H1 (cell line): Measurements from ENCODE around the gene AFF1. TPM values are rescaled to one million over a fixed set of nuclear protein-coding genes. Genes with fewer than 3 reads are reported as not detected.

Source experiments
- CTCF ChIA-PET: fragments of 300-600 bp; sonication (Branson Sonifier 250); formaldehyde crosslinking; loops from one replicate; lab custom pipeline; 2021; ENCODE audit not compliant: partially characterized antibody; lab: Charles Lee
- POLR2A ChIA-PET: fragments of 300-600 bp; sonication (Branson Sonifier 250); formaldehyde crosslinking; loops from one replicate; lab custom pipeline; 2021; ENCODE audit warnings: inconsistent platforms; ENCODE audit not compliant: partially characterized antibody; lab: Charles Lee
- DNase-seq, 2 experiments: peaks; one replicate each; pipeline versions ENCODE4 v3.0.0 to v3.0.0-alpha.2; 2010 to 2022; ENCODE audit warnings: low spot score in 2 of 2, low read depth in 1 of 2, mixed read lengths in 1 of 2
- FAIRE-seq: peaks from 2 replicates; lab custom pipeline; 2011; peaks lifted over from hg19 to GRCh38; lab: Jason Lieb, UNC
- H2AFZ ChIP-seq: 2 replicates; pipeline ENCODE4 v1.8.1; 2012; ENCODE audit warnings: low read length, inconsistent platforms
- H2AK5ac ChIP-seq: 2 replicates; pipeline ENCODE4 v1.6.1; 2013; ENCODE audit warnings: low read depth, low read length
- H2BK120ac ChIP-seq: replicated peaks from 2 replicates; pipeline ENCODE3; 2013; ENCODE audit warnings: low read depth, low read length, inconsistent platforms
- H2BK12ac ChIP-seq: 2 replicates; pipeline ENCODE4 v1.6.1; 2013; ENCODE audit warnings: low read depth, low read length
- H2BK15ac ChIP-seq: 2 replicates; pipeline ENCODE4 v1.6.1; 2013; ENCODE audit warnings: low read length
- H2BK20ac ChIP-seq: 2 replicates; pipeline ENCODE4 v1.6.1; 2013; ENCODE audit warnings: low read length
- H2BK5ac ChIP-seq: 2 replicates; pipeline ENCODE4 v1.6.1; 2013; ENCODE audit warnings: low read depth, low read length
- H3K14ac ChIP-seq: 2 replicates; pipeline ENCODE4 v1.6.1; 2013; ENCODE audit warnings: inconsistent platforms; ENCODE audit not compliant: insufficient read length
- H3K18ac ChIP-seq: 2 replicates; pipeline ENCODE4 v1.6.1; 2013; ENCODE audit warnings: low read length; ENCODE audit errors: extremely low read depth
- H3K23ac ChIP-seq: 2 replicates; pipeline ENCODE4 v1.6.1; 2013; ENCODE audit warnings: inconsistent platforms; ENCODE audit not compliant: insufficient read length
- H3K23me2 ChIP-seq: 2 replicates; pipeline ENCODE4 v1.6.1; 2013; ENCODE audit warnings: low read depth, low read length
- H3K27ac ChIP-seq: 2 replicates; pipeline ENCODE4 v1.6.1; 2011; ENCODE audit warnings: low read depth, low read length, inconsistent platforms
- H3K27me3 ChIP-seq, 4 experiments: replicated peaks in 1 of 4; 1 replicate in 1 of 4; 2 replicates in 3 of 4; pipeline versions ENCODE4 v1.6.1 to v1.8.1; 2011 to 2013; ENCODE audit warnings: low read length in 3 of 4, mild to moderate bottlenecking in 3 of 4, inconsistent platforms in 2 of 4, mixed read lengths in 2 of 4, moderate library complexity in 1 of 4; ENCODE audit not compliant: control insufficient read depth in 3 of 4, insufficient read depth in 3 of 4; ENCODE audit errors: extremely low read depth in 1 of 4
- H3K36me3 ChIP-seq, 4 experiments: 2 replicates each; pipeline versions ENCODE4 v1.6.1 to v1.8.1; 2011 to 2013; ENCODE audit warnings: mild to moderate bottlenecking in 4 of 4, low read length in 3 of 4, moderate library complexity in 2 of 4, control low read depth in 1 of 4, inconsistent platforms in 1 of 4; ENCODE audit not compliant: insufficient read depth in 4 of 4, control insufficient read depth in 2 of 4
- H3K4ac ChIP-seq: replicated peaks from 2 replicates; pipeline ENCODE3; 2013; ENCODE audit warnings: low read length, low read depth, mixed read lengths, inconsistent platforms; ENCODE audit not compliant: insufficient read length
- H3K4me1 ChIP-seq, 4 experiments: replicated peaks in 1 of 4; 1 replicate in 1 of 4; 2 replicates in 3 of 4; pipeline versions ENCODE4 v1.6.1 to v1.8.1; 2011 to 2013; ENCODE audit warnings: low read length in 3 of 4, inconsistent platforms in 2 of 4, mixed read lengths in 1 of 4; ENCODE audit not compliant: insufficient read depth in 4 of 4, control insufficient read depth in 3 of 4
- H3K4me2 ChIP-seq, 2 experiments: 2 replicates each; pipeline versions ENCODE4 v1.6.1 to v1.8.1; 2011 to 2013; ENCODE audit warnings: low read depth in 2 of 2, low read length in 2 of 2, control low read depth in 1 of 2, inconsistent platforms in 1 of 2, mild to moderate bottlenecking in 1 of 2; ENCODE audit not compliant: insufficient read depth in 1 of 2
- H3K4me3 ChIP-seq, 4 experiments: fragments of 200-600, 300-600 bp in 1 of 4; sonication (generic), shearing (Covaris generic), sonication (Bioruptor Twin) in 1 of 4; 2 replicates each; pipeline versions ENCODE4 v1.5.1 to v1.8.1; 2011 to 2016; ENCODE audit warnings: low read length in 4 of 4, low read depth in 3 of 4, control low read depth in 2 of 4, inconsistent platforms in 2 of 4, mild to moderate bottlenecking in 2 of 4, mixed read lengths in 1 of 4, moderate library complexity in 1 of 4; ENCODE audit not compliant: insufficient read depth in 2 of 4; ENCODE audit errors: extremely low read depth in 1 of 4
- H3K56ac ChIP-seq: replicated peaks from 2 replicates; pipeline ENCODE3; 2013; ENCODE audit warnings: low read depth, mild to moderate bottlenecking, mixed read lengths, low read length, inconsistent platforms; ENCODE audit not compliant: insufficient read length
- H3K79me1 ChIP-seq: 2 replicates; pipeline ENCODE4 v1.6.1; 2013; ENCODE audit warnings: low read depth, low read length, control low read depth
- H3K79me2 ChIP-seq, 2 experiments: 2 replicates each; pipeline versions ENCODE4 v1.6.1 to v1.8.1; 2012 to 2013; ENCODE audit warnings: low read length in 2 of 2, mild to moderate bottlenecking in 2 of 2, inconsistent platforms in 1 of 2; ENCODE audit not compliant: insufficient read depth in 2 of 2, control insufficient read depth in 1 of 2
- H3K9ac ChIP-seq, 4 experiments: replicated peaks in 1 of 4; 1 replicate in 1 of 4; 2 replicates in 3 of 4; pipeline versions ENCODE4 v1.6.1 to v1.8.1; 2011 to 2013; ENCODE audit warnings: low read depth in 3 of 4, low read length in 3 of 4, control low read depth in 2 of 4, mild to moderate bottlenecking in 2 of 4, moderate library complexity in 2 of 4, inconsistent platforms in 1 of 4; ENCODE audit errors: extremely low read depth in 1 of 4
- H3K9me3 ChIP-seq, 2 experiments: 2 replicates each; pipeline versions ENCODE4 v1.6.1 to v1.8.1; 2012 to 2013; ENCODE audit warnings: mild to moderate bottlenecking in 2 of 2, moderate library complexity in 2 of 2, control low read depth in 1 of 2, inconsistent platforms in 1 of 2, low read depth in 1 of 2, low read length in 1 of 2, mixed read lengths in 1 of 2; ENCODE audit not compliant: insufficient read depth in 2 of 2
- H4K20me1 ChIP-seq, 2 experiments: replicated peaks in 1 of 2; 2 replicates each; pipeline versions ENCODE3 to v1.8.1; 2011 to 2013; ENCODE audit warnings: inconsistent platforms in 2 of 2, low read length in 2 of 2, mild to moderate bottlenecking in 1 of 2; ENCODE audit not compliant: insufficient read depth in 2 of 2, control insufficient read depth in 1 of 2
- H4K5ac ChIP-seq: 2 replicates; pipeline ENCODE4 v1.6.1; 2013; ENCODE audit warnings: low read length, low read depth, mixed read lengths, inconsistent platforms; ENCODE audit not compliant: insufficient read length
- H4K8ac ChIP-seq: 2 replicates; pipeline ENCODE4 v1.8.0; 2013; ENCODE audit warnings: mild to moderate bottlenecking, moderate library complexity, low read length, inconsistent platforms; ENCODE audit not compliant: insufficient read depth; ENCODE audit errors: extremely low read depth
- H4K91ac ChIP-seq: replicated peaks from 2 replicates; pipeline ENCODE3; 2013; ENCODE audit warnings: low read length, mixed read lengths, inconsistent platforms; ENCODE audit not compliant: insufficient read length
- BACH1 ChIP-seq: IDR thresholded peaks from 2 replicates; pipeline ENCODE4 v1.6.1; 2012; ENCODE audit warnings: low read length, improper control_type of control experiment
- CHD2 ChIP-seq: IDR thresholded peaks from 2 replicates; pipeline ENCODE4 v1.6.1; 2012; ENCODE audit warnings: low read length, improper control_type of control experiment
- EP300 ChIP-seq, 2 experiments: IDR thresholded peaks; 1 replicate in 1 of 2; 2 replicates in 1 of 2; pipeline ENCODE4 v1.6.1; 2011 to 2012; ENCODE audit warnings: low read depth in 2 of 2, low read length in 2 of 2, mild to moderate bottlenecking in 2 of 2, borderline replicate concordance in 1 of 2, inconsistent platforms in 1 of 2, moderate library complexity in 1 of 2
- GABPA ChIP-seq: IDR thresholded peaks from 2 replicates; pipeline ENCODE4 v1.6.1; 2011; ENCODE audit warnings: mild to moderate bottlenecking, low read length, moderate library complexity, borderline replicate concordance; ENCODE audit not compliant: insufficient read depth
- NRF1 ChIP-seq: IDR thresholded peaks from 2 replicates; pipeline ENCODE4 v1.6.1; 2011; ENCODE audit warnings: mild to moderate bottlenecking, low read depth, low read length, improper control_type of control experiment
- PHF8 ChIP-seq: fragments of 200-600 bp; sonication (generic); conservative IDR thresholded peaks from 2 replicates; pipeline ENCODE4 v1.7.1; 2012; ENCODE audit warnings: low read depth, mild to moderate bottlenecking, inconsistent platforms, low read length, moderate library complexity
- RAD21 ChIP-seq, 2 experiments: IDR thresholded peaks in 1 of 2; conservative IDR thresholded peaks in 1 of 2; 2 replicates each; pipeline ENCODE4 v1.6.1; 2011; ENCODE audit warnings: low read depth in 2 of 2, low read length in 2 of 2, improper control_type of control experiment in 1 of 2, inconsistent platforms in 1 of 2, mild to moderate bottlenecking in 1 of 2, moderate library complexity in 1 of 2
- RFX5 ChIP-seq: IDR thresholded peaks from 2 replicates; pipeline ENCODE4 v1.6.1; 2011; ENCODE audit warnings: low read depth, low read length, improper control_type of control experiment, borderline replicate concordance
- TAF1 ChIP-seq: IDR thresholded peaks from 2 replicates; pipeline ENCODE4 v1.6.1; 2011; ENCODE audit warnings: mild to moderate bottlenecking, low read depth, low read length
- USF2 ChIP-seq: IDR thresholded peaks from 2 replicates; pipeline ENCODE4 v1.6.1; 2011; ENCODE audit warnings: low read length, improper control_type of control experiment
- WGBS, 2 experiments: shearing (Covaris generic) in 1 of 2; methylation state at CpG; one replicate each; pipeline versions ENCODE4 v1.1.6 to v1.1.7; 2013 to 2015; ENCODE audit warnings: low lambda C conversion rate in 2 of 2, mixed read lengths in 2 of 2, inconsistent platforms in 1 of 2, low coverage in 1 of 2, missing lambda C conversion rate in 1 of 2; ENCODE audit not compliant: insufficient replicate concordance in 2 of 2, insufficient coverage in 1 of 2, insufficient read length in 1 of 2; ENCODE audit errors: extremely low coverage in 1 of 2, missing lambda C conversion rate in 1 of 2; 5-methylcytosine and 5-hydroxymethylcytosine counted together
- polyA plus RNA-seq, 7 experiments: library from polyadenylated mRNA; depleted of rRNA in 3 of 7; stranded (reverse) in 5 of 7; unstranded in 2 of 7; fragments of >200 nt in 5 of 7; fragments of 200-250 nt in 2 of 7; gene quantifications; 1 replicate in 5 of 7; 2 replicates in 1 of 7; 4 replicates in 1 of 7; pipeline versions ENCODE4 v1.2.1 to v1.2.3, GENCODE V29; 2011 to 2013; ENCODE audit warnings: missing spikeins in 2 of 7, mixed read lengths in 2 of 7
- total RNA-seq: library from RNA; stranded (reverse); fragmentation: NEBNext Ultra II Directional; extraction: Animal tissue kit (Norgen Biotek cat#: 25700); gene quantifications from 2 replicates; pipeline ENCODE4 v1.2.1, GENCODE V29; 2021

Gene AFF1
- total and polyA plus RNA-seq, 2 of the 8 experiments (the other 6 are each of a cell fraction or from before 2014, with no cell fraction given): 14.8 to 85.5 TPM

- no peak overlapping the region for H2BK15ac ChIP-seq
- H3K23me2 ChIP-seq: no peaks in the 10 kb centered on the region
- H3K4me3 ChIP-seq: peak overlapping the region in 1 of 4 experiments; percentile 43; a peak in 2 of 8 replicates
- H3K4ac ChIP-seq: no peak overlapping the region
- H3K9me3 ChIP-seq: no peaks in the 10 kb centered on the region
- peaks cover 0 to 9% (median 0%) of the 10 kb centered on the region in 4 experiments; a peak in 1 of 8 replicates for H3K36me3 ChIP-seq
- no peak overlapping the region for H3K56ac ChIP-seq
- peak overlapping the region; percentile 48 to 50; a peak in 3 of 4 replicates for H3K4me2 ChIP-seq
- H3K23ac ChIP-seq: no peak overlapping the region
- peak overlapping the region; percentile 32; the same call in 1 of the 2 replicates for H3K27ac ChIP-seq
- no peak overlapping the region for H2AK5ac ChIP-seq
- FAIRE-seq: peak; percentile 7
- H3K79me1 ChIP-seq: peaks cover 6% of the 10 kb centered on the region; the same call in 1 of the 2 replicates
- H2BK5ac ChIP-seq: peak overlapping the region; percentile 85; the same call in 1 of the 2 replicates
- no peak overlapping the region for H3K18ac ChIP-seq
- H2AFZ ChIP-seq: no peak overlapping the region
- peak overlapping the region; percentile 47 for H4K5ac ChIP-seq
- ChIA-PET CTCF (interaction anchor here (1.6 to 2.1 kb wide), 2 partner anchors 14 to 26 kb away, joined by 5 to 6 read pairs; no protein-coding TSS in a partner anchor), POLR2A (interaction anchor here (1.5 to 19.7 kb wide), 3 partner anchors 5 to 59 kb away, joined by 5 to 319 read pairs (median 319); partner anchors contain the start of gene AFF1)
- H3K4me1 ChIP-seq: peaks cover 2 to 40% (median 25%) of the 10 kb centered on the region in 4 experiments
- no peak overlapping the region for H3K9ac ChIP-seq
- H4K20me1 ChIP-seq: peaks cover 0 to under 1% of the 10 kb centered on the region in 2 experiments
- H4K91ac ChIP-seq: no peak overlapping the region
- DNase-seq: no peak
- no peak overlapping the region; the same call in 1 of the 2 replicates for H2BK12ac ChIP-seq
- H2BK120ac ChIP-seq: no peak overlapping the region
- no peak overlapping the region for H4K8ac ChIP-seq
- H2BK20ac ChIP-seq: no peak overlapping the region
- H3K79me2 ChIP-seq: peaks cover 5 to 59% of the 10 kb centered on the region in 2 experiments
- 4% methylated on average over 1 of the region's 1 CpG; no CpG with 5 or more reads in 1 of the 2 experiments for WGBS, 2 experiments
- no peaks in the 10 kb centered on the region for H3K27me3 ChIP-seq
- no peak overlapping the region for H3K14ac ChIP-seq
- TF ChIP-seq NRF1 (no peak), RAD21 (IDR thresholded peaks at IDR 0.05 in 1 of 2, conservative IDR thresholded peaks at IDR 0.05 in 1 of 2; ENCODE audit: low read depth in 2 of 2, low read length in 2 of 2) (no peak), RFX5 (no peak), USF2 (no peak), GABPA (no peak), BACH1 (no peak), PHF8 (no peak), CHD2 (no peak), TAF1 (no peak), EP300 (IDR thresholded peaks at IDR 0.05; ENCODE audit: borderline replicate concordance in 1 of 2, low read depth in 2 of 2, low read length in 2 of 2) (peak in 1 of 2 experiments; percentile 26; a peak in 1 of 3 replicates)
Measured at GRCh38 chr4:86947501-86948120, 12.8 kb downstream of the AFF1 start.
